DMS 273 (cell line): ENCODE data around the gene UBXN10.
A peak's percentile ranks its signal among the peaks of the same experiment; 100 is the strongest.
"Not testable (repeated sequence)": the region's sequence is repeated elsewhere in the genome, so short reads cannot be mapped to it uniquely, and the experiment has no call there.

ENCODE experiments used
- DNase-seq: peaks from one replicate; lab custom pipeline; 2025; ENCODE audit not compliant: unreplicated experiment; lab: John Stamatoyannopoulos, UW

UBXN10 gene

GRCh38 chr1:20199403-20199802 is 13.5 kb downstream of the UBXN10 start:
- no peak for DNase-seq

DNA sequence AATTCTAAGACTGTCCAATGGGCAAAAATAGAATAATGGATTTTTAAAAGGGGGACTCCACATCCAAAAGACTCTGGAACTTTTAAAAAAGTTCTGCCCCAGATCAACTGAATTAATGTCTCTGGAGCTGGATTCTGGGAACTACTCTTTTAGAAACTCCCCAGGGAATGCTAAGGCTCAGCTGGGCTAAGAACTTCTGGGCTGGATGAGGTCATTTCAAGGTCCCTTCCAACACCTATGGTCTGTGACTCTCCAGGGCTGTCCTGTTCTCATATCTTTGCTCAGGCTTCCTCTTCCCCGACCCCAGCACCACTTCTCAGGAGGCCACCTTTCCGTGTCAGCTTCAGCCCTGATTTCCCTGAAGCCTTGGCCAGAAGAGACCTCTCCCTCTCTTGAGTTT is 13.9 kb downstream of the UBXN10 start:
- no peak for DNase-seq

GRCh38 chr1:20200966-20201365 is 15.1 kb downstream of the UBXN10 start:
- no peak for DNase-seq

DNA sequence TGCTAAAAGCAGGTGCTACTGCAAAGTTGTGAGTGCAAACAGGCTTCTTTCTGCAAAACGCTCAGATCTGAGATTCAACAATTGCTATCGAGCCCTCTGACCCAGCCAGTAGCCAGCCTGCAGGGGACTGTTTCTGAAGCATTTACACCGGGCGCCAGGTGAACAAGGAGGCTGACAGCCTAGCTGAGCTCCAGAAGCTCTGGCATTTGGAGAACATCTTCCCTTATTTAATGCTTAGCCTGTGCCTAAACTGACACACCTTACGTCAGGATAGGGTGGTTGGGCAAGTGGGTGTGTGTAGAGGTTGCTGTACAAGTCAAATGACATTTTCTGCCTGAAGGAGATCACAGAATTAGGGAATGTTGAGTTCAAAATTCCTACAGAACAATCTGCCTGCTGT is 16.3 kb downstream of the UBXN10 start:
- no peak for DNase-seq

DNA sequence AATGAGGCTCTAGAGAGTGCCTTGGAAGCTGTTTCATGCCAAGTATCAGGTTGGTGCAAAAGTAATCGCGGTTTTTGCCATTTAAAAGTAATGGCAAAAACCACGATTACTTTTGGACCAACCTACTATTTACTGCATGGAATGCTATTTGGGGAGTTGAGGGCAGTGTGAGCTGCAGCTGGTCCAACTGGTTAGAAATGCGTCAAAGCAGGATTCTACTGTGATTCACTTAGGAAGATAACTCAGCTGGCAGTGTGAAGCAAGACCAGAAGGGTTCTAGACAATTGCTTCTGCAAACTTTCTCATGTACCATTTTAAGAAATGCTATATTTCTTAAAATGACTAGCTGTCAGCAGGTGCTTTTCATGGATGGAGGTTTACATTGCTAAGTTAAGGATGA is 21.6 kb downstream of the UBXN10 start:
- DNase-seq, result no peak

DNA sequence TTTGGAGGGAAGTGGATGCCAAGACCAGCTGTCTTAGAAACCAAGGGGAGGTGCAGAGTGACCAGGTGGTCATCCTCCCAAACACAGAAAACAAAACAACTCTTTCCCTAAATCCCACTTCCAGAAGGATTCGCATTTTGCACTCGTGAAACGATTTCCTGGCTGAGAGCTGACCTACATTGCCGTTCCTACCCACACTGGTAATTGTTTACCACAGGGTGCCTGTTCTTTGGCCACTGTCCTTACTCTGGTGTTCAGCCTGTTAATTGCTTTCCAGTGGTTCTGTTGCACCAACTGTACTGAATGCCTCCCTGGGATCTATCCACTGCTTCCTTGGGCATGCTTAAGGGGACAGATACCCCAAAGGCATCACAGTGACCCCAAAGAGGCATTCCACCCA is 23.6 kb downstream of the UBXN10 start:
- no peak for DNase-seq

DNA sequence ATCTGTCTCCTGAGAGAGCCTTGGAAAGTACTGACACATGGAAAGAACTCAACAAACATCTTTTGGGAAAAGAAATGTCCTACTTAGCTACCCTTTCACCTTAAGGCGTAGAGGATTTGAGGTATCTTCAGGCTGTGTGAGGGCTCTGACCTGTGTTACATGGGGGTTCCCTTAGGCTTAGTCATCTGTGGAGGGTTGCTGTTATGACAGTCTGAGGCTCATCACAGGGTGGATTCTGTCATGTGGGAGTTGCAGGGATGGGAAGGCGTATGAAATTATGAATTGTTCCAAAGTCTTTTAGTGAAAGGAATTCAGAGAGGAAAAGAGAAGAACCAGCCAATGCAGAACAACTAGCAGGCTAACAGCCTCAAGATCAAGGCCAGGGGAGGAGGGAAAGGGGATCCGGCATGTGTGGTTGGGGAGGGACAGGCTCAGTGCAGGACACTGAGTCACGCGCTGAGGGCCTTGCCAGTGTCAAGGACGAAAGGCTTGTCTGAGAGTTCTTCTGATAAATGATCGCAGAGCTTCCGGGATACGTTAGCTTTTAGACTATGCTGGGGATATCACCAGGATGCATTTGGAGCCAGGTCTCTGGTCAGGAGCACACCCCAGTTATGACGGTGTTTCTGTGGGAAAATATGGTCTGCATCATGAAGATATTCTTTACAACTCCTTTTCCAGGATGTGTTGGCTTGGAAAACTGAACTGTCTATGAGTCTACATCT is 25.0 kb downstream of the UBXN10 start:
- no peak for DNase-seq

DNA sequence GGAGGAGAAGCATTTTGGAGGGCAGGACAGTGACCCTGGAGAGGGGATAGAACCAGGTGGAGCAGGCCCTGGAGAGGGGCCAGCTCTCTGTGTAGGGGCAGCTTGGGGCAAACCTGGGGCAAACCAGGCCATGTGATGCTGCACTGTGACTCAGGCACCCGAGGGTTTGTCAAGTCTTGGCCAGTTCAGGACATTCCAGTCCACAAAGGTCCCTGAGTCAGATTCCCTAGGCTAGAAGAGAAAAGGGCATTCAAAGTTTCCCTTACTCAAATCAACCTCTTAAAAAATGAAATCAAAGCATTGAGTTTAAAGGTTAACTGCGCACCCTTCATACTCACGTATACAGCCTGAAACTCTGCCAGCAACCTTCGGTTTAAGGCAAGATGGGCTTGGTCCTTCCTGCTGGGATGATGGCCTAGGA is 25.6 kb downstream of the UBXN10 start:
- DNase-seq, result no peak

GRCh38 chr1:20212085-20212684 is 26.3 kb downstream of the UBXN10 start:
- no peak for DNase-seq

GRCh38 chr1:20212685-20213331 is 26.9 kb downstream of the UBXN10 start:
- DNase-seq, result peak; percentile 90

GRCh38 chr1:20215716-20216115 is 29.8 kb downstream of the UBXN10 start:
- no peak for DNase-seq

DNA sequence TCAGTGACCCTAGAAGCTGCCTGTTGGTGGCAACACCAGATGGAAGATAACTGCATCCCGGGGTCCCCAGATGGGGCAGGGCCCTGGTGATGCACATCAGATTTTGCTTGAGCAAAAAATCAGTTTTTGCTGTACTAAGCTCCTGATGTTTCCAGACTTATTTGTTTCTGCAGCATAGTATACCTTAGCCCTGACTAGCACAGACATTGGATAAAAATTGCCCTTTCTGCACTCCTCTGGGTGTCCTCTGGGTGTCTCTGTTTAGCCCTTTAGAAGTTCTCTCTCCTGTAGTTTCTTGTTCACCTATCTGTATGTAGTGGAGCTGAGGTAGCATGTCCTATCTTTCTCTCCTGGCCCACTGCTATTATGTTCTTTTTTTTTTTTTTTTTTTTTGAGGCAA is 30.7 kb downstream of the UBXN10 start:
- peak; percentile 43 for DNase-seq

GRCh38 chr1:20219053-20219452 is 33.2 kb downstream of the UBXN10 start:
- DNase-seq, result not testable (repeated sequence)

DNA sequence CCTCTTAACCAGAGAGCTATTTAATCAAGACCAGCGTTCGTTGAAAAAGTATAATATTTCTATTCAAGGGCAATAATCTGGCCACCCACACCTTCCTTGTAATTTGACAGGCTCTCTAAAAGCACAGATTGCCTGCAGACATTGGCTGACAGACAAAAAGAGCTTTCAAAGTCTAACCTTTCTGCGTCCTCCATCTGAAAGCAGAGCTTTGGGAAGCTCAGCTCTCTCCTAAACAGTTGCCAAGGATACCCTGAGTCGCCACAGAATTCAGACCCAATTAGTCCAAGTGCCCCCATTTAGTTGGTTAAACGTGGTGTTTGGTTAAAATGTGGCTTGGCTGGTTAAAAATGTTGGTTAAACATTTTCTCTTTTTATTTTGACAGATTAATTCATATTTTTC is 34.1 kb downstream of the UBXN10 start:
- DNase-seq, result peak; percentile 54

DNA sequence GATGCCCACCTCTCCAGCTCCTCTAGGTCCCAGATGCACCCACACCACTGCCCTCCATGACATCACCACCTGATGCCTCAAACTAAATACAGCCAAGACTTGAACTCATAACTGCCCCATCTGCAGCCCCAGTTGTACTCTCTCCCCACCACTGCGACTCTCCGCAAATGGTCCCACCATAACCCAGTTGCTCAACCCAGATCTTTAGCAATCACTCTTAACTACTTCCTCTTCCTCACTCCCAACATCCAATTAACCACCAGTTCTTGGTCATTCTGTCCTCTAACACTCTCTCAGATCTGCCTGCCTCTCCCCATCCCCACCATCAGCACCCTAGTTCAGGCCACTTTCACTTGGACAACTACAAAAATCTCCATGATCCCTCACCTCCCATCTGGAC is 37.2 kb downstream of the UBXN10 start:
- DNase-seq, result no peak

DNA sequence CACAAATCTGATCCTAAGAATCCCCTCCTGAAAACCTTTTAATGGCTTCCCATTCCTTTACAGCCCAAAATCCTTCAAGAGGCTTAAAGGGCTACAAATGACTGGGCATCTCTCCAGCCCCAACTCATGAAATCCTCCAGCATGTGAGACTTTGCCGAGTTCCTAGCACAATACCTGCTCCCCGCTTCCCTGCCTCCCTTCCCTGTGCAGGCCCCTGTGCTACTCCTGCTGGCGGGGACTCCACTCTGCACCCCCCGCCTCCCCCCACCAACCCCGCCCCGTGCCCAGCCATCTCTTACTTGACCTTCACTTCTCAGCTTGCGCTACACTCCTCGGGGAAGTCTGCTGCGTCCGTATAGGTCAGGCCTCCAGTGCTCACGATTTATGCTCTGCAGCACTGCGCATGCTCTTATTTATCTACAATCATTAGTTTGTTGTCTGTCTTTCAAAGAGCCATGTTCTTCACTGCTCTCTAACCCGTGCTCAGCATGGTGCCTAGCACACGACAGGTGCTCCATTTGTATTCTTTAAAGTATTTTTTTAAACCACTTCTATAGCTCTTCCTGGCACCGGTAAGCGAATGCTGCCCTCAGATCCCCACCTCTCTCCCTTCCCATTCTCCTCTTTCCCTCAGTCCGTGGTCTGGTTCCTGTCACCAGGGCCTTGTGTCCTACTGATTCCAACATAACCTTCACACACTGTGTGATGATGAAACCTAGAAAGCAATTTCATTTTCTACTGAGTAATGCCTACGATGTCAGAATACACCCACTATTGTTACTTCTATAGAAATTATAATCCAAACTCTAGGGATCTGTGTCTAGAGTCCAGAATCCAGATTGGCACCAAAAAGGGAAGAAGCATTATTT is 37.9 kb downstream of the UBXN10 start:
- DNase-seq, result no peak

GRCh38 chr1:20224546-20224945 is 38.6 kb downstream of the UBXN10 start:
- DNase-seq, result no peak

GRCh38 chr1:20227704-20228103 is 41.8 kb downstream of the UBXN10 start:
- DNase-seq, result no peak

DNA sequence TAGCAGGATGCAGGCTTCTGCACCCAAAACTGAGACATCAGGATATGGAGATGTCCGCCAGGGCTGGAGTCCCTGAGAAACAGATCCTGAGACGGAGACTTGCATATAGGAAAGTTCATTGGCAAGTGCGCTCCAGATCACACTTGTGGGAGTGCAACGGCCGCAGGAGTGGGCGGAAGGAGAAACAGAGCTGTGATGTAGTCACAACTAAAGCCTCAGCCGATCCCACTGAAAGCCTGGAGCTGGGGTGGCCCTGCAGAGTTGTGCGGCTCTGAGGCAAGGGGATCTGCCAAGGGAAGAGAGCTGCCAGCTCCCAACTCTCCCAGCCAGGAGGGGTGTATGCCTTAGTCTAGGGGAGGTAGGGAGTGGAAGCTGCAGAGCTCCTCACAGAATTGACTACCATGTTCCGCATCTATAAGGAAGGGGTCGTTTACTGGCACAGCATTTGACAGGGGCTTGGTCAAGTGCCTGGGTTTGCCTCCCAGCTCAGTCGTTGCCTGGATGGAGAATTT is 42.5 kb downstream of the UBXN10 start:
- DNase-seq, result no peak

- DNase-seq, result no peak
Measured at GRCh38 chr1:20229171-20229570, 43.3 kb downstream of the UBXN10 start.

DNA sequence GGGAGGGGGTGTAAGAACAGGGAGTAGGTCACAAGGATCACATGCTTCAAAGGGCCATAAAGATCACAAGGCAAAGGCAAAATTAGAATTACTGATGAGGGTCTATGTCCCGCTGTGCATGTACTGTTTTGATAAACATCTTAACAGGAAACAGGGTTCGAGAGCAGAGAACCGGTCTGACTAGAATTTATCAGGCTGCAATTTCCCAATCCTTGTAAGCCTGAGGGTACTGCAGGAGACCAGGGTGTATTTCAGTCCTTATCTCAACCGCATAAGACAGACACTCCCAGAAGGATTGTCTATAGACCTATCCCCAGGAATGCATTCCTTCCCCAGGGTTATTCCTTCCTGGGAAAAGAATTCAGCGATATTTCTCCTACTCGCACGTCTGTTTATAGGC is 46.7 kb downstream of the UBXN10 start:
- DNase-seq, result not testable (repeated sequence)
